8988T (cell line): ENCODE measurements around the gene WDR74.
"Not testable (repeated sequence)": the region's sequence is repeated elsewhere in the genome, so short reads cannot be mapped to it uniquely, and the experiment has no call there.

Source experiments
- DNase-seq: peaks from one replicate; pipeline ENCODE4 v3.0.0; 2011

Gene WDR74

DNA sequence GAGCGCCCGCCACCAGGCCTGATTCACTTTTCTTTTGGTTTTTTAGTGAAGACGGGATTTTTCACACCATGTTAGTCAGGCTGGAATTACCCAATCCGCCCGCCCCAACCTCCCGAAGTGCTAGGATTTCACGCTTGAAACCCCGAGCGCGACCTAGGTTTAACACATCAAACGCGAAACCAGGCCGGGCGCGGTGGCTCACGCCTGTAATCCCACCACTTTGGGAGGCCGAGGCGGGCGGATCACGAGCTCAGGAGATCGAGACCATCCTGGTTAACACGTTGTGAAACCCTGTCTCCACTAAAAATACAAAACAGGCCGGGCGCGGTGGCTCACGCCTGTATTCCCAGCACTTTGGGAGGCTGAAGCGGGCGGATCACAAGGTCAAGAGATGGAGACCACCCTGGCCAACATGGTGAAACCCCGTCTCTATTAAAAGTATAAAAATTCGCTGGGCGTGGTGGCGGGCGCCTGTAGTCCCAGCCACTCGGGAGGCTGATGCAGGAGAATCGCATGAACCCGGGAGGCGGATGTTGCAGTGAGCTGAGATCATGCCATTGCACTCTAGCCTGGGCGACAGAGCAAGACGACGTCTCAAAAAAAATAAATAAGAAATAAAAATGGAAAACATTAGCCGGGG, 1.5 kb upstream of the WDR74 start:
- not testable (repeated sequence) for DNase-seq

DNA sequence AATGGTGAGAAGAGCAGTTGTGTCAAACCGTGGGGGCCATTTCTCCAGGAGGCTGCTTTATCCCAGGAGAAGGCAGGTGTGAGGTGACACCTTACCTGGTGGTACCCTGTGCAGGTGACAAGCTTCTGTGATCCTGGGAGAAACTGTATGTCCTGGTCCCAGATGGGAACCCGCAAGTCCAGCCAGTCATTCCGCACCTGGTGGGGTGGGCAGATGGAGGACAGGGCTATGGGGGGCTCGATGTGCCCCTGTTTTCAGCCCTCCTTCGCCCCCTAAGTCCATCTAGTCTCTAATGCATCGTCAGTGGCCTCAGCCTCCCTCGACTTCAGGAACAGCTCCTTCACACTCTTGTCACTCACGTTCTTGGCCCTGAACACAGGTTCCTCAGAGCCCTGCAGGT, 4.1 kb downstream of the WDR74 start:
- DNase-seq = no peak

DNA sequence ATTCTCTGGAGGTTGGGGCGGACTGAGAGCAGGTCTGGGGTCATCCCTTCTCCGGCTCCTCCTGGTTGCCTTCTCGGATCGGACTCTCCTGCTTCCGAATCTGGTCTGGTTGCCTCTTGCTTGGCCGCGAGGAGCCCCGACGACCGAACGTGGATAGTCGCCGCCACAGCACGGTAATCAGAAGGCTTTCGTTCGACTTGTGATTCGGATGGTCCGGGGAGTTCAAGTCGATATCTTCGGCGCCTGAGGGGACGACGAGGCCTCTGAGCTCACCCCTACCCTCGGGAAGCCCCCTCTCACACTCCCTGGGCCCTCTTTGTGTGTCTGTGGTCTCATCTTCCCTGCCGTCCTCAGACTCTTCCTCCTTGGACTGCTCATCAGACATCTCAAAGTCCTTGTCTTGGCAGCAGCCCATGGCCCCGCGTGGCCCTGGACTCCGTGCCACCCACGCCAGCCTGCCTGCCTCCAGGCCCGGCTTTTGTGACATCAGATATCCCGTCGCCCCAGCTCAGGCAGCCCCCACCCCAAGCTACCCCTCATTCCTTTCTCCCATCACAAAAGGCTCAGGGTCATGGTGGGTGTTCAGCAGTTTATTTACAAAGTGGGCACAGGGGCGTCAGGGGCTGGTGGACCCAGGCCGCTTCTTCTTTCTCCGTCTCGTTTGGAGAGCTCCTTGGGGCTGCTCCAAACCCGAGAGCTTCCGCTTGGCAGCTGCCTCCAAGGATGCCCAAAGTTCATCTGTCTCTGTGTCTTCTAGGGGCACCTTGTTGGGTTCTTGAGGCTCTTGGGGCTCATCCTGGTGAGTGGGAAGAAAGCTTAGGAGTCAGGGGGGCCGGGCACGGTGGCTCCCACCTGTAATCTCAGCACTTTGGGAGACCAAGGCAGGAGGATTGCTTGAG, 6.8 kb downstream of the WDR74 start, which contains the start of gene TEX54:
TEX54 (minus strand) TSS at position 506 of the 899 bp plus-strand sequence.
- DNase-seq = no peak

DNA sequence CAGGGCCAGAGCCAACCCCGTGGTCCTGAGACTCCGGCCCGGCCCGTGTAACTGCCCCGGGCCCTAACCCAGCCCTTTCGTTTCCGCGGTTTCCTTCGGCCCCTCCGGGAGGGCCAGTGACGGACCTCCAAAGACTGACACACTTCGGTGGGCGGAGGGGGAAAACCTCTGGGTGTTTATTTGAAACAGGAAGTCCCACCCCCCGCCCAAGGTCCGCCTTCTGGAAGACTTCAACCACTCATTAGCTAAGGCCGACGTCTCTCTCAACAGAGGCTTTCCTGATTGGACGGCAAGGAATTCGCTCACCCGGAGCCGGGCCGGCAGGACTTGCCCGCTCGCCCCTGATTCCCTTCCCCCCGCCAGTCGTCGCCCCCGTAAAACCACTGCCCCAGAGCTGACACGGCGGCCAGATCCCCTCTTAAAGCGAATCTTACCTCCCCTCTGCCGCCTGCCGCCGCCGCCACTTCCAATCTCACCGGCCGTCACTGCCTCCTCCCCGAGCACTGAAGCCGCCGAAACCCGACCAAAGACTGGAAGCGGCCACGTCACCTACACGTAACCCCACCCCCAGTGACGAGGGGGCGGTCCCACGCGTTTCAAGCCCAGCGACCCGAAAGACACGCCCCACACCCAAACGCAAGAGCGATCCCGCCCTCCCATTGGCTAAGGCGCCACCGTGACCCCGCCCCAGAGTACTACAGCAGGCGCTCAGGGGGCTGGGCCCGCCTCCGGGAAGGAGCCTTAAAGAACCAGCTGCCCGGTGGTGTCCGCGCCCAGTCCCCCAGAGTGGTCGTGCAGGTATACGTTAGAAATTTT, 7.7 kb downstream of the WDR74 start, which contains the start of gene STX5:
STX5 (minus strand) TSS at position 532 of the 816 bp plus-strand sequence. CDS start 808 bp downstream, outside the sequence.
- peak; percentile 88 for DNase-seq

DNA sequence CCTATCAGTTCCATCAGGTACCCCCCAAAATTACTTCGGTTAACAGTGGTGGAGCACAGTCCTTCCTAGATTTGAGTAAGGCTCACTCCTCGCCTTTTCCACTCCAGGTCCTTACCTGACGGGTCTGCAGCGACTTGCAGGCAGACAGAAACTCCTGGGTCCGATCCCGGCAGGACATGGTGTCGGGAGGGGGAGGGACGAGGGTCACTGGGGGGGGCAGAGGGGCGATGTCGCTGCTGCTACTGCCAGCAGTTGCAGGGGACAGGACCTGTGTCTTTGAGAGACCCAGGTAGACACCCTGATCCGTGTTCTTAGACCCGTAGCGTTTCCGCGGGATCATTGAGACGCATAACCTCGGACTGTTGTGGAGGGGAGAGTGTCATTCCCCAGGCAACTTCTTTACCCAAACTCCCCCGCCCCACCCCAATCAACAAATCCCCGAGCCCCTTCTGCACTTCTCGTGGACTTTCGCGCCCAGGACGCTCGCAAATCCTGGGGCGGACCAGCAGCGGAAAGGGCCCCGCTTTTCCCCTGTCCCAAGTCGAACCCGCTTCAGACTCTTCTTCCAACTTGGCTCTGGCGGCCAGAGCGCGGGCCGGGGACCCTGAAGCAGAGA, 8.4 kb downstream of the WDR74 start:
- DNase-seq = no peak

GRCh38 chr11:62828130-62828529, 11.3 kb downstream of the WDR74 start:
- not testable (repeated sequence) for DNase-seq

DNA sequence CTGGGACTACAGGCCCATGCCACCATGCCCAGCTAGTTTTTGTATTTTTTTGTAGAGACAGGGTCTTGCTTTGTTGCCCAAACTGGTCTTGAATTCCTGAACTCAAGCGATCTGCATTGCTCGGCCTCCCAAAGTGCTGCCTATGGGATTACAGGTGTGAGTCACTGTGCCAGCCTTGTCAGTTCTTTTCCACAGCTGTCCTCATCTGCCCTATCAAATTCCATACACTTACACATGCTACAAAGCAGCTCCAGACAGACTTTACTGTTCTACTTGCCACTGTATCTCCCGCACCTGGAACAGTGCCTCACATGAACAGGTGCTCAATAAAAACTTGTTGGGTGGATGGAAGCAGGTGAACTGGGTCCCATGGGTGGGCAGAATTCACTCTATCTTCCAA, 15.7 kb downstream of the WDR74 start:
- DNase-seq = no peak

GRCh38 chr11:62817129-62817528, 22.3 kb downstream of the WDR74 start:
- no peak for DNase-seq

DNA sequence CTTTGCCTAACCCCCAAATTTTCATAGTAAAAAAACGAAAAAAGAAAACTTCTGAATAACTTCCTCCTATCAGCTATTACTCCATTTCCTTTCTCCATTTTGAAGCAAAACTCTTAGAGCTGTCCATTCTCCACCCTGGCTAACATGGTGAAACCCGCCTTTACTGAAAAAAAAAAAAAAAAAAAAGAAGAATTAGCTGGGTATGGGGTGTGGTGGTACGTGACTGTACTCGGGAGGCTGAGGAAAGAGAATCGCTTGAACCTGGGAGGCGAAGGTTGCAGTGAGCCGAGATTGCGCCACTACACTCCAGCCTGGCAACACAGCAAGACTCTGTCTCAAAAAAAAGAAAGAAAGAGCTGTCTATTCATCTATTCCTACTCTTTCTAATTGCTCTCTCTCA, 22.8 kb downstream of the WDR74 start:
- no peak for DNase-seq

DNA sequence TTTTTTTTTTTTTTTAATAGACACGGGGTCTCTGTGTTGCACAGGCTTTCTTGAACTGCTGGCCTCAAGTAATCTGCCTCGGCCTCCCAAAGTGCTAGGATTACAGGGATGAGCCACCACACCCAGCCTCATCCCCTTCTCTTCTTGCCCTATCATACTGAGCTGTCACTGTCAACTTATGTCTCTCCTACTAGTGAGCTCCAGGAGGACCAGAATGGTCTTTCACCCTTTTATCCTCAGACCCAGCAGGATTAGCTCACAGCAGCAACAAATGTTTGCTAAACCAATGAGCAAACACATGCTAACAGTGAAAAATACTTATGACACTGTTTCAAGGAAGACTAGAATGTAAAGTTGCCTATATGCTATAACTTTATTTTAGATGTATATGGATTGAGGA, 27.7 kb downstream of the WDR74 start:
- DNase-seq = no peak

DNA sequence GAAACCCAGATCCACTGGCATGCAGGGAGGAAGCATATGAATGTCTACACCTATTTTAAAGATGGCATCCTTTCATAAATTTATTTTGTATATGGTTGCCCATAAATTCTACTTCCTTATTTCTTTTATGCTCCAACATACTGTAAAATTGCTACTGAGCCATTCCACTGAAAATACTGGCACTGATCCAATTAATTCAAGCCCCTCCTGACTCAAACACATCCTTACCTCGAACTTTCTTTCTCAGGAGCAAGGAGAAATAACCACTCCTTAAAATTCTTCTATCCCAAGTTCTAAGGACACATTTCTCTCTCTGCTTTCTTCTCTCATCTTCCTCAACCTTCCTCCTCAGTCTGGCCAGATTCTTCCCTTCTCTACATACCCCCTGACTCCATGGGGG, 28.6 kb downstream of the WDR74 start:
- no peak for DNase-seq

GRCh38 chr11:62806611-62807121, 32.7 kb downstream of the WDR74 start:
- DNase-seq = no peak

GRCh38 chr11:62805961-62806441, 33.4 kb downstream of the WDR74 start:
- DNase-seq = no peak

DNA sequence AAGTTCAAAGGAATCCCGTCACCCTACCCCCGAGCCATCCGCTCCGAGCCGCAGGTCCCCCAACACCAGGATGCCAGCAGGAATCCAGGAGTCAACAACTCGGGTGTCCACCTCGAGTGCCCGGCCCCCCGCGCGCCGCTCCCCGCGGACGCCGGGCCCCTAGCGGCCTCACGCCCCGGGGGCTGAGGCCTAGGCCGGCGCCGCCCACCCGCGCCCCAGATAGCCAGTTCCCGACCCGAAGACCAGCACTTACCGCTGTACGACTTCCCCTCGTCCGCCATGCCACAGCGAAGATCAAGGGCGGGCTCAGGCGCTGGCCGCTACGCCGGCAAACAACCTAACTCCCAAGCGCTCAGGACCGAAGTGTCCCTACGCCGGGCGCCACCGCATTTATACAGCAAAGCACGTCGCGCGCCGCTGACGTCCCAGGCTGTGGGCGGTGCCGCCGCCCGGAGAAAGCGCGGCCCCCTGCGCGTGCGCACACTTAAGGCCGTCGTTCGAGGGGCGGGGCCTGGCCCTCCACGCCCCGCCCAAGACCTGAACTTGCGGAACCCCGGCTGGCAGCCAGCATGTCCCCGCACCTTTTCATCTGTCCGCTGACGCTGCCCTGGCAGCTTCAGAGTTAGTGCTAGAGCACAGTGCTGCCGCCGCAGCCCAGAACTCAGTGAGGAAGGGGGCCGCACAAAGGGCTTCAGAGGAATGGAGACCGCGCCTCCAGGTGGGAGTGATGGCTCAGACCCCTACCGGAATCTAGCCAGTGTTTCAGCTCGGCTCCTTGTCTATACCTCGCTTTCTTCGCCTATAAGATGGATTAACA, 34.1 kb downstream of the WDR74 start, which contains the start of gene NXF1:
NXF1 (minus strand) TSS at position 365 of the 817 bp plus-strand sequence; CDS start at position 281, 84 bp downstream.
- DNase-seq = peak; percentile 93

DNA sequence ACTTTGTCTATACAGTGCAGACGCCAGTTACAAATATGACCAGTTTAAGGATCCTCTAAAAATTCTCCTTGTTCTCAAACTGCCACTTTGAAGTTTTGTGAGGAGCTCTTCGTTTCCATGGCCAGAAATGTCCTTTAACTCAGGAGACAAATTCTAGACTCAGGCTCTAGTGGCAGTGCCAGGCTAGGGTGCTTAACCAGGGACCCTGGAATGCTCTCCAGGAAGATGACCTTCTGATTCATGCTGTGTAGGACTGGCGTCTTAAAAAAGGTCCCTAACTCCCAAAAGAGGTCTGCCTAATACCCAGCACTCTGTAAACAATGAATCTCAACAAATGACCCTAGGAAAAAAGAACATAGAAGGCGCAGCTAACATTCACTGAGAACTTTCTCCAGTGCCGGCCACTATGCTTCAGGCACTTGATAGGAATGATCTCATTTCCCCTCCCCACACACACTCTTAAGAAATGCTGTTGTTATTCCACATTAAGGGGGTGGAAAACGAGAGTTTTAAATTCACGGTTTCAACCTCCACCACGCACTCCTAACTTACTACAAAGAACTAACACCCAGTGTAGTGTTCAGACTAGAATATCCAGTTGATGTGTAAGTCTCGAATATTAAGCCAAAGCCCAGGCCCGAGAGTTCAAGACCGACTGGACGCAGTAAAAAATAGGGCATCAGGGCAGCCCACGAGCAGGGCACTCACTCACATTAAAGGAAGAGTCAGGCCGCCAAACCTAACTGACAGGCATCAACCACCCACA, 34.9 kb downstream of the WDR74 start:
- DNase-seq = no peak

- DNase-seq = no peak
Measured at GRCh38 chr11:62801071-62801470, 38.3 kb downstream of the WDR74 start.

DNA sequence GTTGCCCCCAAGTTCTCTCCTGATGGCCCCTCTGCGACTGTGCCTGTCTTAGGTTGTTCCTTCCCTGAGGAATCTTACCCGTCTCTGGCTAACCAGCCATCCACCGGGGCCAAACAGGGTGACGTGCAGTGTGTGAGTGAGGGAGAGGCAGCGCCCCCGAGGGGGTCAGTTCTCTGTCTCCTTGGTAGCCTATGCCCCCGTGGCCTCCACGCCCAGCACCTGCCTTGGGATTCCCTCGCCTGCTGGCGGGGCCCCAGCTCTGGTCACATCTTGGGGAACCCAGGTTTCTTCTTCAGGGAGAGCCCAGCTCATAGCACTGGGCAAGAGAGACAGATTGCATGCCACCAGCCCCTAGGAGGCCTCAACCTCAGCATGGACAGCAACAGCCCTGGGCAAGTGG, 39.9 kb downstream of the WDR74 start:
- DNase-seq = no peak

DNA sequence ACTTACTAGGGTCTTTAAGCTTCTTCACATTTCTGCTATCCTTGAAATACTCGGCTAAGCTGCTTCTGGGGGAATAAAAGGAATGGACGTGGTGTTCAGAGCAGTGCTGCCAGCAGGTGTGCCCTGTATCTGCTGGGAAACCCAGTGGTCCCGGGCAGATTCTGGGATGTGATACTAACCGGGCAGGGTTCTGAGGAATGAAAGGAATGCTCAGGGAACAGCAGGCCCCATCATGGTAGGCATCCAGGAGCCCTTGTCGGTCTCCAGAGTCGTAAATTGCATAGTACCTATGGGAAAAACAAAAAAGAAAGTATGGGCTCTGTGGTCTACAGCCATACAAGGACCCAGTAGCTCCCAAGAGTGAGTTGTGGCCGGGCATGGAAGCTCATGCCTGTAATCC, 43.1 kb downstream of the WDR74 start:
- no peak for DNase-seq

GRCh38 chr11:62794201-62794775, 45.1 kb downstream of the WDR74 start:
- no peak for DNase-seq

DNA sequence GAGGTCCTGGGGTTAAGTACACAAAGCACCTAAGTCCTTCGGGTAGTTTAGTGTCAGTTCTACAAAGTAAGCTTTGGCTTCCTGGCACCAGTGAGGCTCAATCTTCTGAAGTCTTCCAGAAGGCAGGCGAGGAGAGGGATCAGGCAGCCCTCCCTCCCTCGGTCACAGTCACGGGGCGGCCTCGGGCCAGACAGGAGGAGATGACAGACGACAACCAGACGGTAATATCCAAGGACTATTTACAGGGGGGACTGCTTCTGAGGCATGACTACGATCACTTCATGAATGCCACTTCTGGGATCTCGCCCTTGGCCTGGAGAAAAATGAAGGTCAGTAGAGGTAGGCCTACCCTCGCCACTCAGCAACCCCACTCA, 47.2 kb downstream of the WDR74 start:
- no peak for DNase-seq
